NCI-H2107 (cell line): Measurements from ENCODE around the gene COX20.
"Not testable (repeated sequence)": the region's sequence is repeated elsewhere in the genome, so short reads cannot be mapped to it uniquely, and the experiment has no call there.

Source experiments
- DNase-seq: peaks from one replicate; lab custom pipeline; 2025; lab: John Stamatoyannopoulos, UW

The COX20 gene

GRCh38 chr1:244822878-244823277 is 12.6 kb upstream of the COX20 start:
- DNase-seq: no peak

- DNase-seq: no peak
Observed at GRCh38 chr1:244826712-244827111, 8.7 kb upstream of the COX20 start.

- no peak for DNase-seq
Observed at GRCh38 chr1:244830639-244831038, 4.8 kb upstream of the COX20 start.

GRCh38 chr1:244833260-244833659 is 2.2 kb upstream of the COX20 start:
- DNase-seq: not testable (repeated sequence)

- DNase-seq: peak; percentile 58
Observed at GRCh38 chr1:244833734-244834542, 1.5 kb upstream of the COX20 start.

- peak; percentile 89 for DNase-seq
Observed at GRCh38 chr1:244834543-244835275, 749 bp upstream of the COX20 start.

- no peak for DNase-seq
Observed at GRCh38 chr1:244836135-244836521, 670 bp downstream of the COX20 start.

GRCh38 chr1:244836584-244836983 is 1.1 kb downstream of the COX20 start:
- DNase-seq: no peak

GRCh38 chr1:244837597-244838258 is 2.3 kb downstream of the COX20 start:
- no peak for DNase-seq

GRCh38 chr1:244839656-244840055 is 4.2 kb downstream of the COX20 start:
- DNase-seq: no peak

- DNase-seq: no peak
Observed at GRCh38 chr1:244840219-244840794, 4.8 kb downstream of the COX20 start.

GRCh38 chr1:244841273-244841927 is 5.9 kb downstream of the COX20 start:
- DNase-seq: no peak

- no peak for DNase-seq
Observed at GRCh38 chr1:244843148-244843978, 7.9 kb downstream of the COX20 start.

GRCh38 chr1:244844155-244845121 is 9.0 kb downstream of the COX20 start:
- DNase-seq: no peak

- DNase-seq: no peak
Observed at GRCh38 chr1:244846653-244847052, 11.2 kb downstream of the COX20 start.

- no peak for DNase-seq
Observed at GRCh38 chr1:244849189-244849866, 13.9 kb downstream of the COX20 start.

- DNase-seq: no peak
Observed at GRCh38 chr1:244850099-244850852, 14.8 kb downstream of the COX20 start.

GRCh38 chr1:244850896-244851295 is 15.4 kb downstream of the COX20 start:
- no peak for DNase-seq
